Measurements from ENCODE around the gene SNRPF. TPM values are rescaled to one million over a fixed set of nuclear protein-coding genes. Genes with fewer than 3 reads are reported as not detected.
"Not testable (repeated sequence)": the region's sequence is repeated elsewhere in the genome, so short reads cannot be mapped to it uniquely, and the experiment has no call there.

SNRPF gene
- 64.3 and 68.8 TPM in 2 replicates for total RNA-seq

GRCh38 chr12:95858451-95859343, at the start of gene SNRPF:
TSS of gene SNRPF (plus strand) at chr12:95858952. CDS start at chr12:95859074, 122 bp downstream.
- Mint-ChIP-seq H3K27me3 (peaks cover 11% of the 10 kb centered on the region), H3K27ac (no peak within 1 kb of the TSS), H3K9me3 (no peaks in the 10 kb centered on the region), H3K4me1 (peaks cover 17% of the 10 kb centered on the region), H3K4me3 (peak within 1 kb of the TSS; percentile 41), H3K36me3 (ENCODE audit: low read depth) (peaks cover 33% of the 10 kb centered on the region)
- intact Hi-C loops (cut with micrococcal nuclease): loop anchor here (1.0 to 10.0 kb wide), 9 partner anchors 84 to 1049 kb away; partner anchors contain the start of genes AMDHD1, CCDC38, ELK3 and FGD6
- DNase-seq: peak; percentile 98

- Mint-ChIP-seq H3K4me1 (no peaks in the 10 kb centered on the region), H3K36me3 (ENCODE audit: low read depth) (no peaks in the 10 kb centered on the region), H3K27me3 (peaks cover 26% of the 10 kb centered on the region), H3K27ac (no peak overlapping the region), H3K4me3 (no peak overlapping the region), H3K9me3 (no peaks in the 10 kb centered on the region)
- DNase-seq: no peak
- intact Hi-C loops (cut with micrococcal nuclease): no loop called here
Measured at GRCh38 chr12:95809000-95809680, 49.6 kb upstream of the SNRPF start.

- no peaks in the 10 kb centered on the region for H3K9me3 Mint-ChIP-seq
- no peak overlapping the region for H3K4me3 Mint-ChIP-seq
- peaks cover 22% of the 10 kb centered on the region for H3K27me3 Mint-ChIP-seq
- no peak for DNase-seq
- H3K36me3 Mint-ChIP-seq (ENCODE audit: low read depth): no peaks in the 10 kb centered on the region
- H3K27ac Mint-ChIP-seq: no peak overlapping the region
- H3K4me1 Mint-ChIP-seq: no peaks in the 10 kb centered on the region
- intact Hi-C loops (cut with micrococcal nuclease): no loop called here
Measured at GRCh38 chr12:95810411-95810810, 48.3 kb upstream of the SNRPF start.

GRCh38 chr12:95812155-95812554, 46.6 kb upstream of the SNRPF start:
- H3K4me3 Mint-ChIP-seq; intact Hi-C loops (cut with micrococcal nuclease): not testable (repeated sequence)

GRCh38 chr12:95815632-95816212, 43.0 kb upstream of the SNRPF start:
- no peak for DNase-seq
- no peak overlapping the region for H3K27ac Mint-ChIP-seq
- peaks cover 15% of the 10 kb centered on the region for H3K27me3 Mint-ChIP-seq
- no peaks in the 10 kb centered on the region for H3K36me3 Mint-ChIP-seq (ENCODE audit: low read depth)
- H3K9me3 Mint-ChIP-seq: no peaks in the 10 kb centered on the region
- H3K4me1 Mint-ChIP-seq: no peaks in the 10 kb centered on the region
- H3K4me3 Mint-ChIP-seq: no peak overlapping the region
- intact Hi-C loops (cut with micrococcal nuclease): no loop called here

More at GRCh38 chr12:95812155-95812554, 46.6 kb upstream of the SNRPF start:
- not testable (repeated sequence) for H3K27ac Mint-ChIP-seq; H3K9me3 Mint-ChIP-seq; H3K4me1 Mint-ChIP-seq; H3K36me3 Mint-ChIP-seq (ENCODE audit: low read depth); DNase-seq
- peaks cover 19% of the 10 kb centered on the region for H3K27me3 Mint-ChIP-seq

GRCh38 chr12:95820096-95820703, 38.6 kb upstream of the SNRPF start:
- Mint-ChIP-seq H3K27ac (no peak overlapping the region), H3K27me3 (peaks cover 6% of the 10 kb centered on the region), H3K9me3 (no peaks in the 10 kb centered on the region), H3K4me3 (no peak overlapping the region), H3K36me3 (ENCODE audit: low read depth) (no peaks in the 10 kb centered on the region), H3K4me1 (no peaks in the 10 kb centered on the region)
- DNase-seq: no peak
- intact Hi-C loops (cut with micrococcal nuclease): no loop called here

GRCh38 chr12:95829395-95829794, 29.4 kb upstream of the SNRPF start:
- Mint-ChIP-seq H3K27ac (no peak overlapping the region), H3K9me3 (no peaks in the 10 kb centered on the region), H3K4me1 (no peaks in the 10 kb centered on the region), H3K36me3 (ENCODE audit: low read depth) (no peaks in the 10 kb centered on the region), H3K27me3 (peaks cover 23% of the 10 kb centered on the region), H3K4me3 (no peak overlapping the region)
- no peak for DNase-seq
- intact Hi-C loops (cut with micrococcal nuclease): no loop called here

GRCh38 chr12:95830335-95831089, 28.2 kb upstream of the SNRPF start:
- intact Hi-C loops (cut with micrococcal nuclease): no loop called here
- Mint-ChIP-seq H3K36me3 (ENCODE audit: low read depth) (no peaks in the 10 kb centered on the region), H3K9me3 (no peaks in the 10 kb centered on the region), H3K27ac (no peak overlapping the region), H3K27me3 (peaks cover 25% of the 10 kb centered on the region), H3K4me1 (no peaks in the 10 kb centered on the region), H3K4me3 (no peak overlapping the region)
- DNase-seq: no peak

- H3K9me3 Mint-ChIP-seq: no peaks in the 10 kb centered on the region
- peaks cover 2% of the 10 kb centered on the region for H3K4me1 Mint-ChIP-seq
- no peak for DNase-seq
- H3K36me3 Mint-ChIP-seq (ENCODE audit: low read depth): no peaks in the 10 kb centered on the region
- peaks cover 33% of the 10 kb centered on the region for H3K27me3 Mint-ChIP-seq
- no peak overlapping the region for H3K4me3 Mint-ChIP-seq
- intact Hi-C loops (cut with micrococcal nuclease): no loop called here
- H3K27ac Mint-ChIP-seq: no peak overlapping the region
Measured at GRCh38 chr12:95834572-95834971, 24.2 kb upstream of the SNRPF start.

- H3K4me1 Mint-ChIP-seq: peaks cover 2% of the 10 kb centered on the region
- no peaks in the 10 kb centered on the region for H3K36me3 Mint-ChIP-seq (ENCODE audit: low read depth)
- H3K9me3 Mint-ChIP-seq: no peaks in the 10 kb centered on the region
- intact Hi-C loops (cut with micrococcal nuclease): no loop called here
- H3K27me3 Mint-ChIP-seq: peaks cover 27% of the 10 kb centered on the region
- H3K4me3 Mint-ChIP-seq: no peak overlapping the region
- DNase-seq: no peak
- H3K27ac Mint-ChIP-seq: no peak overlapping the region
Measured at GRCh38 chr12:95836185-95836609, 22.6 kb upstream of the SNRPF start.

- intact Hi-C loops (cut with micrococcal nuclease): no loop called here
- H3K27me3 Mint-ChIP-seq: peaks cover 26% of the 10 kb centered on the region
- no peak for DNase-seq
- H3K4me1 Mint-ChIP-seq: peaks cover 2% of the 10 kb centered on the region
- no peaks in the 10 kb centered on the region for H3K9me3 Mint-ChIP-seq
- no peak overlapping the region for H3K4me3 Mint-ChIP-seq
- H3K36me3 Mint-ChIP-seq (ENCODE audit: low read depth): no peaks in the 10 kb centered on the region
- H3K27ac Mint-ChIP-seq: no peak overlapping the region
Measured at GRCh38 chr12:95836630-95837239, 22.0 kb upstream of the SNRPF start.

GRCh38 chr12:95837240-95838038, 21.3 kb upstream of the SNRPF start:
- Mint-ChIP-seq H3K27ac (no peak overlapping the region), H3K9me3 (no peaks in the 10 kb centered on the region), H3K27me3 (peaks cover 26% of the 10 kb centered on the region), H3K36me3 (ENCODE audit: low read depth) (no peaks in the 10 kb centered on the region), H3K4me3 (no peak overlapping the region), H3K4me1 (peaks cover 2% of the 10 kb centered on the region)
- no peak for DNase-seq
- intact Hi-C loops (cut with micrococcal nuclease): no loop called here
